ENCODE data around the gene UTP15. TPM values are rescaled to one million over a fixed set of nuclear protein-coding genes. Genes with fewer than 3 reads are reported as not detected.

UTP15 gene
- polyA plus RNA-seq, 3 donors, result 2.8 to 8.6 (median 2.8) TPM

- Histone ChIP-seq H3K27ac (ENCODE audit: low read depth in 1 of 2, low read length in 2 of 2) (no peak overlapping the region), H3K79me2 (ENCODE audit: insufficient read depth, low read length) (no peaks in the 10 kb centered on the region), H4K20me1 (ENCODE audit: insufficient read depth, low read length) (no peaks in the 10 kb centered on the region), H3K9ac (ENCODE audit: insufficient read depth, low read length, poor library complexity, severe bottlenecking) (no peak overlapping the region), H3K9me3 (replicated peaks in 1 of 2; ENCODE audit: control insufficient read depth in 1 of 2, insufficient read depth in 1 of 2, low read length in 2 of 2) (no peaks in the 10 kb centered on the region), H3K27me3 (ENCODE audit: control insufficient read depth in 2 of 2, insufficient read depth in 2 of 2, low read length in 2 of 2) (peaks cover 40 to 50% of the 10 kb centered on the region in 2 donors), H3K4me2 (replicated peaks; ENCODE audit: extremely low read depth, low read length, poor library complexity, severe bottlenecking) (no peak overlapping the region), H3K36me3 (replicated peaks in 1 of 2; ENCODE audit: control insufficient read depth in 1 of 2, insufficient read depth in 2 of 2, low read length in 2 of 2) (no peaks in the 10 kb centered on the region), H3K4me1 (ENCODE audit: control insufficient read depth in 1 of 2, insufficient read depth in 2 of 2, low read length in 2 of 2) (peaks cover 8% of the 10 kb centered on the region in 2 donors), H3K4me3 (replicated peaks in 1 of 3; ENCODE audit: low read depth in 2 of 3, low read length in 3 of 3) (no peak overlapping the region), H2AFZ (ENCODE audit: insufficient read depth, low read depth, low read length, poor library complexity, severe bottlenecking) (no peak overlapping the region)
- no peak overlapping the region for H3K27ac Mint-ChIP-seq
- DNase-seq, result no peak
- intact Hi-C loops (cut with micrococcal nuclease), result no loop called here
- TF ChIP-seq CTCF (IDR thresholded peaks at IDR 0.05), result no peak
- H3K9me3 Mint-ChIP-seq, result peaks cover 0 to 4% (median 0%) of the 10 kb centered on the region in 7 donors
- H3K4me3 Mint-ChIP-seq, result peak overlapping the region in 1 of 2 donors; percentile 49
- H3K4me1 Mint-ChIP-seq, result peaks cover 8% of the 10 kb centered on the region
- H3K27me3 Mint-ChIP-seq (ENCODE audit: low read depth in 3 of 3), result peaks cover 34 to 43% (median 40%) of the 10 kb centered on the region in 3 donors
- no peaks in the 10 kb centered on the region for H3K36me3 Mint-ChIP-seq
These were observed 63.9 kb downstream of the UTP15 start for GRCh38 chr5:73629456-73629855.

- H3K36me3 ChIP-seq (replicated peaks in 1 of 2; ENCODE audit: control insufficient read depth in 1 of 2, insufficient read depth in 2 of 2, low read length in 2 of 2), result no peaks in the 10 kb centered on the region
- H2AFZ ChIP-seq (ENCODE audit: insufficient read depth, low read depth, low read length, poor library complexity, severe bottlenecking), result no peak overlapping the region
- H3K9me3 ChIP-seq (replicated peaks in 1 of 2; ENCODE audit: control insufficient read depth in 1 of 2, insufficient read depth in 1 of 2, low read length in 2 of 2), result no peaks in the 10 kb centered on the region
- Mint-ChIP-seq H3K27ac (no peak overlapping the region), H3K4me1 (peaks cover 5% of the 10 kb centered on the region), H3K27me3 (ENCODE audit: low read depth in 3 of 3) (peaks cover 30 to 35% (median 34%) of the 10 kb centered on the region in 3 donors), H3K4me3 (no peak overlapping the region), H3K9me3 (peaks cover 0 to 4% (median 0%) of the 10 kb centered on the region in 7 donors), H3K36me3 (no peaks in the 10 kb centered on the region)
- no peak overlapping the region for H3K4me3 ChIP-seq (replicated peaks in 1 of 3; ENCODE audit: low read depth in 2 of 3, low read length in 3 of 3)
- H3K4me2 ChIP-seq (replicated peaks; ENCODE audit: extremely low read depth, low read length, poor library complexity, severe bottlenecking), result no peak overlapping the region
- no peak for DNase-seq
- H3K9ac ChIP-seq (ENCODE audit: insufficient read depth, low read length, poor library complexity, severe bottlenecking), result no peak overlapping the region
- H3K79me2 ChIP-seq (ENCODE audit: insufficient read depth, low read length), result no peaks in the 10 kb centered on the region
- TF ChIP-seq CTCF (IDR thresholded peaks at IDR 0.05), result no peak
- peaks cover 8% of the 10 kb centered on the region in 2 donors for H3K4me1 ChIP-seq (ENCODE audit: control insufficient read depth in 1 of 2, insufficient read depth in 2 of 2, low read length in 2 of 2)
- intact Hi-C loops (cut with micrococcal nuclease), result no loop called here
- H3K27ac ChIP-seq (ENCODE audit: low read depth in 1 of 2, low read length in 2 of 2), result no peak overlapping the region
- H3K27me3 ChIP-seq (ENCODE audit: control insufficient read depth in 2 of 2, insufficient read depth in 2 of 2, low read length in 2 of 2), result peaks cover 34 to 41% of the 10 kb centered on the region in 2 donors
- H4K20me1 ChIP-seq (ENCODE audit: insufficient read depth, low read length), result no peaks in the 10 kb centered on the region
These were observed 65.2 kb downstream of the UTP15 start for GRCh38 chr5:73630765-73631164.

Data from CD14-positive monocyte (primary cell).